HCT116 (cell line): ENCODE results near the gene THEMIS. TPM values are rescaled to one million over a fixed set of nuclear protein-coding genes. Genes with fewer than 3 reads are reported as not detected.

Experiments
- ATAC-seq: fragments of 200-7000 bp; cut with Tn5 transposase; 2 replicates; pipeline ENCODE4 v1.9.1; 2020; ENCODE audit warnings: mild to moderate bottlenecking, moderate library complexity
- BruUV-seq: library from RNA; stranded (reverse); fragments of 400-500 nt; replicated peaks from 2 replicates; lab custom pipeline; 2021; lab: Mats Ljungman, UMichigan
- CTCF ChIA-PET: fragments of 300-600 bp; sonication (Branson Sonifier 250); formaldehyde crosslinking; loops from one replicate; lab custom pipeline; 2021; ENCODE audit warnings: antibody characterized with exemption; lab: Charles Lee
- POLR2A ChIA-PET: fragments of 300-600, 350-600 bp; sonication (Branson Sonifier 250); formaldehyde crosslinking; loops from one replicate; lab custom pipeline; 2021; ENCODE audit warnings: antibody characterized with exemption; lab: Charles Lee
- RAD21 ChIA-PET, 2 experiments: fragments of 300-600 bp; sonication (Branson Sonifier 250); formaldehyde crosslinking; loops; one replicate each; lab custom pipeline; 2023; ENCODE audit warnings: low total read pairs in 2 of 2; ENCODE audit not compliant: uncharacterized antibody in 2 of 2, unreplicated experiment in 2 of 2, low non-redundant PET in 1 of 2; lab: Charles Lee
- DNase-seq: peaks from one replicate; pipeline ENCODE4 v3.0.0-alpha.2; 2010; ENCODE audit warnings: low read depth, low spot score
- H2AFZ ChIP-seq: fragments of 200-600 bp; shearing (Covaris generic), sonication (generic); 2 replicates; pipeline ENCODE4 v1.6.1; 2017; ENCODE audit warnings: low read depth, mixed run types, mixed read lengths, antibody characterized with exemption, low read length; ENCODE audit not compliant: poor library complexity, severe bottlenecking
- H3K27ac ChIP-seq: 2 replicates; pipeline ENCODE4 v1.5.1; 2012; ENCODE audit warnings: low read depth, low read length
- H3K27me3 ChIP-seq: fragments of 200-600 bp; sonication (generic); 2 replicates; pipeline ENCODE4 v1.6.1; 2016; ENCODE audit warnings: mixed run types, low read length, mixed read lengths; ENCODE audit not compliant: insufficient read depth
- H3K36me3 ChIP-seq, 2 experiments: fragments of 200-500 bp in 1 of 2; fragments of 200-600 bp in 1 of 2; sonication (Bioruptor generic) in 1 of 2; sonication (generic) in 1 of 2; 2 replicates each; pipeline versions ENCODE4 v1.5.1 to v1.6.1; 2014 to 2016; ENCODE audit warnings: low read length in 2 of 2, inconsistent platforms in 1 of 2, mixed read lengths in 1 of 2, mixed run types in 1 of 2; ENCODE audit not compliant: insufficient read depth in 2 of 2, control insufficient read depth in 1 of 2
- H3K4me1 ChIP-seq, 2 experiments: fragments of 200-600 bp in 1 of 2; sonication (generic) in 1 of 2; 2 replicates each; pipeline versions ENCODE4 v1.5.1 to v1.6.1; 2012 to 2017; ENCODE audit warnings: low read length in 2 of 2, inconsistent platforms in 1 of 2, mild to moderate bottlenecking in 1 of 2, mixed read lengths in 1 of 2, mixed run types in 1 of 2, moderate library complexity in 1 of 2; ENCODE audit not compliant: insufficient read depth in 2 of 2, control insufficient read depth in 1 of 2
- H3K4me2 ChIP-seq: fragments of 200-600 bp; sonication (generic); 2 replicates; pipeline ENCODE4 v1.6.1; 2017; ENCODE audit warnings: mixed run types, low read length, mixed read lengths
- H3K4me3 ChIP-seq, 2 experiments: fragments of 200-600 bp in 1 of 2; sonication (generic) in 1 of 2; replicated peaks in 1 of 2; 2 replicates each; pipeline ENCODE4 v1.5.1; 2011 to 2016; ENCODE audit warnings: low read length in 2 of 2, control low read depth in 1 of 2, low read depth in 1 of 2, mild to moderate bottlenecking in 1 of 2, mixed read lengths in 1 of 2, mixed run types in 1 of 2
- H3K79me2 ChIP-seq: fragments of 200-600 bp; sonication (generic); 2 replicates; pipeline ENCODE4 v1.6.1; 2017; ENCODE audit warnings: mild to moderate bottlenecking, mixed run types, low read length, moderate library complexity, mixed read lengths; ENCODE audit not compliant: insufficient read depth
- H3K9ac ChIP-seq: fragments of 200-600 bp; sonication (generic); 2 replicates; pipeline ENCODE4 v1.6.1; 2016; ENCODE audit warnings: low read length, mixed read lengths
- H3K9me2 ChIP-seq: fragments of 200-600 bp; sonication (generic), shearing (Covaris generic); 2 replicates; pipeline ENCODE4 v1.6.1; 2017; ENCODE audit warnings: mixed run types, mild to moderate bottlenecking, moderate library complexity; ENCODE audit not compliant: insufficient read depth
- H3K9me3 ChIP-seq, 2 experiments: fragments of 200-500 bp in 1 of 2; fragments of 200-600 bp in 1 of 2; sonication (Bioruptor generic) in 1 of 2; sonication (generic) in 1 of 2; 2 replicates each; pipeline ENCODE4 v1.6.1; 2014 to 2017; ENCODE audit warnings: low read length in 2 of 2, mixed read lengths in 2 of 2, inconsistent platforms in 1 of 2, low read depth in 1 of 2, mild to moderate bottlenecking in 1 of 2, mixed run types in 1 of 2, moderate library complexity in 1 of 2; ENCODE audit not compliant: control insufficient read depth in 1 of 2, insufficient read depth in 1 of 2
- H4K20me1 ChIP-seq: fragments of 200-600 bp; sonication (generic), shearing (Covaris generic); 2 replicates; pipeline ENCODE4 v1.6.1; 2017; ENCODE audit warnings: mixed run types, mild to moderate bottlenecking, moderate library complexity; ENCODE audit not compliant: insufficient read depth
- CBX3 ChIP-seq: IDR thresholded peaks from 2 replicates; pipeline ENCODE4 v1.6.1; 2012; ENCODE audit warnings: low read depth
- CEBPB ChIP-seq: IDR thresholded peaks from 2 replicates; pipeline ENCODE4 v1.6.1; 2012; ENCODE audit warnings: low read depth
- EGR1 ChIP-seq: IDR thresholded peaks from 2 replicates; pipeline ENCODE4 v1.6.1; 2012; ENCODE audit warnings: low read depth
- ELF1 ChIP-seq: IDR thresholded peaks from 2 replicates; pipeline ENCODE4 v1.6.1; 2012; ENCODE audit warnings: low read depth, borderline replicate concordance
- EZH2phosphoT487 ChIP-seq: fragments of 200-600 bp; IDR thresholded peaks from 2 replicates; pipeline ENCODE4 v1.6.1; 2018; ENCODE audit warnings: antibody characterized with exemption, borderline replicate concordance
- FOSL1 ChIP-seq: IDR thresholded peaks from 2 replicates; pipeline ENCODE4 v1.6.1; 2012; ENCODE audit warnings: low read depth
- JUND ChIP-seq: IDR thresholded peaks from 2 replicates; pipeline ENCODE4 v1.6.1; 2012
- POLR2A ChIP-seq: IDR thresholded peaks from 2 replicates; pipeline ENCODE4 v1.7.0; 2011; ENCODE audit warnings: borderline replicate concordance; ENCODE audit not compliant: insufficient read depth, insufficient read length; ENCODE audit errors: extremely low read depth
- POLR2AphosphoS5 ChIP-seq: IDR thresholded peaks from 2 replicates; pipeline ENCODE4 v1.6.1; 2011; ENCODE audit warnings: mild to moderate bottlenecking, low read depth, low read length, moderate library complexity
- RAD21 ChIP-seq: IDR thresholded peaks from 2 replicates; pipeline ENCODE4 v1.6.1; 2012; ENCODE audit warnings: low read depth, mild to moderate bottlenecking
- SP1 ChIP-seq: IDR thresholded peaks from 2 replicates; pipeline ENCODE4 v1.6.1; 2012; ENCODE audit warnings: low read depth
- SRF ChIP-seq: IDR thresholded peaks from 2 replicates; pipeline ENCODE4 v1.6.1; 2012; ENCODE audit warnings: low read depth
- TCF7L2 ChIP-seq: IDR thresholded peaks from 2 replicates; pipeline ENCODE4 v1.7.0; 2011; ENCODE audit warnings: borderline replicate concordance, inconsistent platforms; ENCODE audit not compliant: insufficient read depth, insufficient read length; ENCODE audit errors: extremely low read depth
- YY1 ChIP-seq: IDR thresholded peaks from 2 replicates; pipeline ENCODE4 v1.6.1; 2011; ENCODE audit warnings: low read length, low read depth, moderate library complexity, mild to moderate bottlenecking; ENCODE audit not compliant: insufficient replicate concordance; ENCODE audit errors: extremely low read depth
- ZFX ChIP-seq: fragments of 450-650 bp; IDR thresholded peaks from 2 replicates; pipeline ENCODE4 v1.6.1; 2017
- ZNF274 ChIP-seq: fragments of 200-500 bp; sonication (Bioruptor generic); IDR thresholded peaks from 2 replicates; pipeline ENCODE4 v1.6.1; 2014; ENCODE audit warnings: mild to moderate bottlenecking, low read depth, low read length, inconsistent platforms
- intact Hi-C: fragments of 100-400 bp; cut with micrococcal nuclease; formaldehyde crosslinking; loops from 2 replicates; pipeline ENCODE4 v1.10.0; 2022
- total RNA-seq: library from RNA; stranded (reverse); gene quantifications from one replicate; pipeline ENCODE4 v1.2.1, GENCODE V29; 2021; ENCODE audit not compliant: unreplicated experiment
- TF ChIP-seq, protein P1 (sequence below), 3 experiments: fragments of 200-600 bp in 1 of 3; sonication (generic) in 1 of 3; IDR thresholded peaks in 2 of 3; conservative IDR thresholded peaks in 1 of 3; 2 replicates each; pipeline ENCODE4 v1.5.1; 2012 to 2017; ENCODE audit warnings: low read depth in 2 of 3, low read length in 2 of 3, antibody characterized with exemption in 1 of 3, borderline replicate concordance in 1 of 3, control low read depth in 1 of 3, mild to moderate bottlenecking in 1 of 3, mixed read lengths in 1 of 3, mixed run types in 1 of 3, moderate library complexity in 1 of 3; ENCODE audit not compliant: insufficient read depth in 1 of 3
- TF ChIP-seq, protein P2 (sequence below): IDR thresholded peaks from 2 replicates; pipeline ENCODE4 v1.6.1; 2012
- TF ChIP-seq, protein P3 (sequence below): IDR thresholded peaks from 2 replicates; pipeline ENCODE4 v1.6.1; 2012; ENCODE audit warnings: low read depth

The THEMIS gene
- total RNA-seq, 1 experiment from 2014 or later, result 0.20 TPM

DNA sequence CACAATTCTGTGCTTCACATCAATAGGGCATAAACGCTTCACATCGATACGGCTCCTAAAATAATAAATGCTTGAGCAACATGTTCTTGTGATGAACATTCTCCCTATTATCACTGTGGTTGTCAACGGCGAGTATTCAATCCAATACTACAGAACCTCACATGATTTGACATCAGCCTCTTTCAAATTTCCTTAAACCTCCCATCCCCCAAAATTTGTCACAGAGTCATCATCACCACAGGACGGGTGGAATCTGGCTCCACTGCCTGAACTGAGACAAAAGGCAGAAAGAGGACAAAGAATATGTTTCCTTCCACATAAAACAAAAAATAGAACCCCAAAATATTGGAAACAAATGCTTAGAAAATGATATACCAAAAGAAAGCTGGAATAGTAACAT, 7.3 kb downstream of the THEMIS start:
- Histone ChIP-seq H3K4me1 (no peaks in the 10 kb centered on the region), H3K9me2 (peaks cover 4% of the 10 kb centered on the region; the same call in 1 of the 2 replicates), H3K9me3 (no peaks in the 10 kb centered on the region), H3K36me3 (no peaks in the 10 kb centered on the region), H3K4me2 (no peak overlapping the region), H2AFZ (peak overlapping the region; percentile 10), H3K27me3 (no peaks in the 10 kb centered on the region), H4K20me1 (no peaks in the 10 kb centered on the region), H3K9ac (no peak overlapping the region), H3K79me2 (no peaks in the 10 kb centered on the region), H3K27ac (no peak overlapping the region), H3K4me3 (no peak overlapping the region)
- DNase-seq (no peak), ATAC-seq (no peak)
- ChIA-PET RAD21 (no interaction called here), POLR2A (no interaction called here), CTCF (no interaction called here)
- no TSS peak for BruUV-seq
- intact Hi-C loops, result no loop called here
- no peak for TF ChIP-seq ZNF274
- TF ChIP-seq EZH2phosphoT487, result no peak
- no peak for TF ChIP-seq JUND
- TF ChIP-seq POLR2AphosphoS5, result no peak
- TF ChIP-seq, protein P1, sequence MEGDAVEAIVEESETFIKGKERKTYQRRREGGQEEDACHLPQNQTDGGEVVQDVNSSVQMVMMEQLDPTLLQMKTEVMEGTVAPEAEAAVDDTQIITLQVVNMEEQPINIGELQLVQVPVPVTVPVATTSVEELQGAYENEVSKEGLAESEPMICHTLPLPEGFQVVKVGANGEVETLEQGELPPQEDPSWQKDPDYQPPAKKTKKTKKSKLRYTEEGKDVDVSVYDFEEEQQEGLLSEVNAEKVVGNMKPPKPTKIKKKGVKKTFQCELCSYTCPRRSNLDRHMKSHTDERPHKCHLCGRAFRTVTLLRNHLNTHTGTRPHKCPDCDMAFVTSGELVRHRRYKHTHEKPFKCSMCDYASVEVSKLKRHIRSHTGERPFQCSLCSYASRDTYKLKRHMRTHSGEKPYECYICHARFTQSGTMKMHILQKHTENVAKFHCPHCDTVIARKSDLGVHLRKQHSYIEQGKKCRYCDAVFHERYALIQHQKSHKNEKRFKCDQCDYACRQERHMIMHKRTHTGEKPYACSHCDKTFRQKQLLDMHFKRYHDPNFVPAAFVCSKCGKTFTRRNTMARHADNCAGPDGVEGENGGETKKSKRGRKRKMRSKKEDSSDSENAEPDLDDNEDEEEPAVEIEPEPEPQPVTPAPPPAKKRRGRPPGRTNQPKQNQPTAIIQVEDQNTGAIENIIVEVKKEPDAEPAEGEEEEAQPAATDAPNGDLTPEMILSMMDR (IDR thresholded peaks at IDR 0.05 in 2 of 3, conservative IDR thresholded peaks at IDR 0.05 in 1 of 3; ENCODE audit: borderline replicate concordance in 1 of 3, insufficient read depth in 1 of 3, low read depth in 2 of 3, low read length in 2 of 3), result no peak
- TF ChIP-seq, protein P2, sequence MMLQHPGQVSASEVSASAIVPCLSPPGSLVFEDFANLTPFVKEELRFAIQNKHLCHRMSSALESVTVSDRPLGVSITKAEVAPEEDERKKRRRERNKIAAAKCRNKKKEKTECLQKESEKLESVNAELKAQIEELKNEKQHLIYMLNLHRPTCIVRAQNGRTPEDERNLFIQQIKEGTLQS, result no peak
- TF ChIP-seq EGR1, result no peak
- TF ChIP-seq FOSL1, result no peak
- TF ChIP-seq POLR2A, result no peak
- no peak for TF ChIP-seq CBX3
- TF ChIP-seq SRF, result no peak
- TF ChIP-seq TCF7L2, result no peak
- no peak for TF ChIP-seq RAD21
- TF ChIP-seq, protein P3, sequence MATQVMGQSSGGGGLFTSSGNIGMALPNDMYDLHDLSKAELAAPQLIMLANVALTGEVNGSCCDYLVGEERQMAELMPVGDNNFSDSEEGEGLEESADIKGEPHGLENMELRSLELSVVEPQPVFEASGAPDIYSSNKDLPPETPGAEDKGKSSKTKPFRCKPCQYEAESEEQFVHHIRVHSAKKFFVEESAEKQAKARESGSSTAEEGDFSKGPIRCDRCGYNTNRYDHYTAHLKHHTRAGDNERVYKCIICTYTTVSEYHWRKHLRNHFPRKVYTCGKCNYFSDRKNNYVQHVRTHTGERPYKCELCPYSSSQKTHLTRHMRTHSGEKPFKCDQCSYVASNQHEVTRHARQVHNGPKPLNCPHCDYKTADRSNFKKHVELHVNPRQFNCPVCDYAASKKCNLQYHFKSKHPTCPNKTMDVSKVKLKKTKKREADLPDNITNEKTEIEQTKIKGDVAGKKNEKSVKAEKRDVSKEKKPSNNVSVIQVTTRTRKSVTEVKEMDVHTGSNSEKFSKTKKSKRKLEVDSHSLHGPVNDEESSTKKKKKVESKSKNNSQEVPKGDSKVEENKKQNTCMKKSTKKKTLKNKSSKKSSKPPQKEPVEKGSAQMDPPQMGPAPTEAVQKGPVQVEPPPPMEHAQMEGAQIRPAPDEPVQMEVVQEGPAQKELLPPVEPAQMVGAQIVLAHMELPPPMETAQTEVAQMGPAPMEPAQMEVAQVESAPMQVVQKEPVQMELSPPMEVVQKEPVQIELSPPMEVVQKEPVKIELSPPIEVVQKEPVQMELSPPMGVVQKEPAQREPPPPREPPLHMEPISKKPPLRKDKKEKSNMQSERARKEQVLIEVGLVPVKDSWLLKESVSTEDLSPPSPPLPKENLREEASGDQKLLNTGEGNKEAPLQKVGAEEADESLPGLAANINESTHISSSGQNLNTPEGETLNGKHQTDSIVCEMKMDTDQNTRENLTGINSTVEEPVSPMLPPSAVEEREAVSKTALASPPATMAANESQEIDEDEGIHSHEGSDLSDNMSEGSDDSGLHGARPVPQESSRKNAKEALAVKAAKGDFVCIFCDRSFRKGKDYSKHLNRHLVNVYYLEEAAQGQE, result no peak
- TF ChIP-seq ELF1, result no peak
- TF ChIP-seq CEBPB, result no peak
- no peak for TF ChIP-seq SP1
- TF ChIP-seq ZFX, result no peak
- no peak for TF ChIP-seq YY1
